Measurements from ENCODE around the gene ELP4.
A peak's percentile ranks its signal among the peaks of the same experiment; 100 is the strongest.
"Not testable (repeated sequence)": the region's sequence is repeated elsewhere in the genome, so short reads cannot be mapped to it uniquely, and the experiment has no call there.

Gene ELP4

DNA sequence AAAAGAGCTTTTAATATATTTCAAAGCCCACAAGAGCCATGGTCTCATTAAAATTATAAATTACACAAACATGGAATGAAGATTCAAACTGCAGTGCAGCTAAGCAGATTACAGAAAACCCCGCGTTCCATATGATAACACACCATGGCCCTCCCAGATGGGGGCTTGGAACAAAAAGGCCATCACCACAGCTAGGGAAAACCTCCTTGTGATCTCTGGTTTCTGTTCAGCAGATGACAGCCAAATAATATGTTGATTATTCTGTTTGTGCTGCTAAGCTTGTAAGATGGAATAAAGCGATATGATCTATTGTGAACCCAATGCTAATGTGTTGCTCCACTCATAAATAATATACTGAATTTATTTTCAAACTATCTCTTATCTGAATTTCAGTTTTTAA is 28.6 kb upstream of the ELP4 start:
- no peak for DNase-seq (ENCODE audit: low read depth, low spot score)
- no peak overlapping the region for H3K4me3 ChIP-seq (ENCODE audit: low read depth, low read length)
- in situ Hi-C loops (cut with HindIII; ENCODE audit: low sequenced_read_pairs) = no loop called here
- TF ChIP-seq, protein P1, sequence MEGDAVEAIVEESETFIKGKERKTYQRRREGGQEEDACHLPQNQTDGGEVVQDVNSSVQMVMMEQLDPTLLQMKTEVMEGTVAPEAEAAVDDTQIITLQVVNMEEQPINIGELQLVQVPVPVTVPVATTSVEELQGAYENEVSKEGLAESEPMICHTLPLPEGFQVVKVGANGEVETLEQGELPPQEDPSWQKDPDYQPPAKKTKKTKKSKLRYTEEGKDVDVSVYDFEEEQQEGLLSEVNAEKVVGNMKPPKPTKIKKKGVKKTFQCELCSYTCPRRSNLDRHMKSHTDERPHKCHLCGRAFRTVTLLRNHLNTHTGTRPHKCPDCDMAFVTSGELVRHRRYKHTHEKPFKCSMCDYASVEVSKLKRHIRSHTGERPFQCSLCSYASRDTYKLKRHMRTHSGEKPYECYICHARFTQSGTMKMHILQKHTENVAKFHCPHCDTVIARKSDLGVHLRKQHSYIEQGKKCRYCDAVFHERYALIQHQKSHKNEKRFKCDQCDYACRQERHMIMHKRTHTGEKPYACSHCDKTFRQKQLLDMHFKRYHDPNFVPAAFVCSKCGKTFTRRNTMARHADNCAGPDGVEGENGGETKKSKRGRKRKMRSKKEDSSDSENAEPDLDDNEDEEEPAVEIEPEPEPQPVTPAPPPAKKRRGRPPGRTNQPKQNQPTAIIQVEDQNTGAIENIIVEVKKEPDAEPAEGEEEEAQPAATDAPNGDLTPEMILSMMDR (IDR thresholded peaks at IDR 0.05; ENCODE audit: low read depth, low read length) = no peak

DNA sequence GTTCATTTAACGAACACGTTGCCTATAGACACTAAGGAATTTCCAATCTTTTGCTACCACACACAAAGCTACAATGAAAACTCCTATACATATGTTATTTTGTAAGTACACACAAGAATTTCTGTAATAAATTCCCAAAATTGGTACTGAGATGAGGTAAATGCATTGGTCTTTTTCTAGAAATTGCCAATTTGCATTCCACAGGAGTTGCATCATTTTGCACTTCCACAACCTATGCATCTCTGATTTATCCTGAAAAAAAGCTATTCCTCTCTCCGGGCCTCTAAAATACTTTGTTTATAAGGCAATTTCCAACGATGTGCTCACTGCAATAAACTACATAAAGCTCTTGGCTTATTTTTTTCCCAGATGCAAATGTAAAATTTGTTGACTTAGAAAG is 25.1 kb upstream of the ELP4 start:
- in situ Hi-C loops (cut with HindIII; ENCODE audit: low sequenced_read_pairs) = no loop called here
- H3K4me3 ChIP-seq (ENCODE audit: low read depth, low read length) = no peak overlapping the region
- DNase-seq (ENCODE audit: low read depth, low spot score) = no peak
- TF ChIP-seq, protein P1 (IDR thresholded peaks at IDR 0.05; ENCODE audit: low read depth, low read length) = no peak

DNA sequence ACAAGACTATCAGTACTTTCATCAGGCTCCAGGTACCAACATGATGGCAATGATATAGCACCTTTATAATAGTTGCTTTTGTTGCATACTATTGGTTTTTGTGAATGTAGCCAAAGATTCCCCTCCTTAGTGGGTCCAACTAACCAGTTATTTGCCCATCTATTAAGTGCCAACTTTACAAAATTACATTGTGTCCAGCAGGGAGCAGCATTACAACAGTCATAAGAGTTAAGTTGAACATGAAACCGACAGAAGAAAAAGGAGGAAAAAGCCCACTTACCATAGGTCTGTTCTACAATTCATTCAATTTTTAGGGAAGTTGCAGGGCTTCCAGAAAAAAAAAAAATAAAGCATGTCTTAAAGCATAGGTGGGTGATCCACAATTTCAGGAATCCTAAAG is 21.7 kb upstream of the ELP4 start:
- DNase-seq (ENCODE audit: low read depth, low spot score) = peak; percentile 76
- no peak overlapping the region for H3K4me3 ChIP-seq (ENCODE audit: low read depth, low read length)
- TF ChIP-seq, protein P1 (IDR thresholded peaks at IDR 0.05; ENCODE audit: low read depth, low read length) = peak; percentile 47
- in situ Hi-C loops (cut with HindIII; ENCODE audit: low sequenced_read_pairs) = no loop called here

DNA sequence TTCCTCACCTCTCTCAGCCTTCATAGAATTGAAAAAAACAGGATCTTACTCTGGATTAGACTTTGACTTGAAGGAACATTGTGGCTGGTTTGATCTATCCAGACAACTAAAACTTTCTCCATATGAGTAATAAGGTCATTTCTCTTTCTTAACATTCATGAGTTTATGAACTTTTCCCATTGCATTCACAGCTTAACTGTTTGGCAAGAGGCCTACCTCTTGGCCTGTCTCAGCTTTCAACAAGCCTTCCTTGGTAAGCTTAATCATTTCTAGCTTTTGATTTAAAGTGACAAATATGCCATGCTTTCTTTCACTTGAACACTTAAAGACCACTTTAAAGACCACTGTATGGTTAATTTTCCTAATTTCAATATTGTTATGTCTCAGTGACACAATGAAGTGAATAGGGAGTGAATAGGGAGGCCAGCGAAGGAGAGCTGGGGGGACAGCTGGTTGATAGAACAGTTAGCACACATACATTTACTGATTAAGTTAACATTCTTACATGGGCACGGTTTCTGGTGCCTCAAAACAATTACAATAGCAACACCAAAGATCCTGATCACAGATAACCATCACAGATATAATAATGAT is 17.1 kb upstream of the ELP4 start:
- TF ChIP-seq, protein P1 (IDR thresholded peaks at IDR 0.05; ENCODE audit: low read depth, low read length) = no peak
- peak; percentile 65 for DNase-seq (ENCODE audit: low read depth, low spot score)
- H3K4me3 ChIP-seq (ENCODE audit: low read depth, low read length) = no peak overlapping the region
- in situ Hi-C loops (cut with HindIII; ENCODE audit: low sequenced_read_pairs) = no loop called here

DNA sequence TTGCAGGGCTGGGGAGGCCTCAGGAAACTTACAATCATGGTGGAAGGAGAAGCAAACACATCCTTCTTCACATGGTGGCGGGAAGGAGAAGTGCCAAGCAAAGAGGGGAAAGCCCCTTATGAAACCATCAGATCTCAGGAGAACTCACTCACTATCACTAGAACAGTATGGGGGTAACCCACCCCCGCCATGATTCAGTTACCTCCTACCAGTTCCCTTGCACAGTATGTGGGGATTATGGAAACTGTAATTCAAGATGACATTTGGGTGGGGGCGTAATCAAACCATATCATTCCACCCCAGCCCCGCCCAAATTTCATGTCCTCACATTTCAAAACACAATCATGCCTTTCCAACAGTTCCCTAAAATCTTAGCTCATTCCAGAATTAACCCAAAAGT is 16.3 kb upstream of the ELP4 start:
- no peak for DNase-seq (ENCODE audit: low read depth, low spot score)
- in situ Hi-C loops (cut with HindIII; ENCODE audit: low sequenced_read_pairs) = no loop called here

DNA sequence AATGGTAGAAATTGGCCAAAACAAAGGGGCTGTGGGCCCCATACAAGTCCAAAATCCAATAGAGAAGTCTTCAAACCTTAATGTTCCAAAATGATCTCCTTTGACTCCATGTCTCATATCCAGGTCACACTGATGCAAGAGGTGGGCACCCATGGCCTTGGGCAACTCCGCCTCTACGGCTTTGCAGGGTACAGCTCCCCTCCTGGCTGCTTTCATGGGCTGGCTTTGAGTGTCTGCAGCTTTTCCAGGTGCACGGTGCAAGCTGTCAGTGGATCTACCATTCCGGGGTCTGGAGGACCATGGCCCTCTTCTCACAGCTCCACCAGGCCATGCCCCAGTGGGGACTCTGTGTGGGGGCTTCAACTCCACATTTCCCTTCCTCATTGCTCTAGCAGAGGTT is 15.8 kb upstream of the ELP4 start:
- DNase-seq (ENCODE audit: low read depth, low spot score); H3K4me3 ChIP-seq (ENCODE audit: low read depth, low read length); in situ Hi-C loops (cut with HindIII; ENCODE audit: low sequenced_read_pairs): not testable (repeated sequence)

More for the DNA sequence above, 16.3 kb upstream of the ELP4 start:
- TF ChIP-seq, protein P1 (IDR thresholded peaks at IDR 0.05; ENCODE audit: low read depth, low read length) = no peak
- no peak overlapping the region for H3K4me3 ChIP-seq (ENCODE audit: low read depth, low read length)

DNA sequence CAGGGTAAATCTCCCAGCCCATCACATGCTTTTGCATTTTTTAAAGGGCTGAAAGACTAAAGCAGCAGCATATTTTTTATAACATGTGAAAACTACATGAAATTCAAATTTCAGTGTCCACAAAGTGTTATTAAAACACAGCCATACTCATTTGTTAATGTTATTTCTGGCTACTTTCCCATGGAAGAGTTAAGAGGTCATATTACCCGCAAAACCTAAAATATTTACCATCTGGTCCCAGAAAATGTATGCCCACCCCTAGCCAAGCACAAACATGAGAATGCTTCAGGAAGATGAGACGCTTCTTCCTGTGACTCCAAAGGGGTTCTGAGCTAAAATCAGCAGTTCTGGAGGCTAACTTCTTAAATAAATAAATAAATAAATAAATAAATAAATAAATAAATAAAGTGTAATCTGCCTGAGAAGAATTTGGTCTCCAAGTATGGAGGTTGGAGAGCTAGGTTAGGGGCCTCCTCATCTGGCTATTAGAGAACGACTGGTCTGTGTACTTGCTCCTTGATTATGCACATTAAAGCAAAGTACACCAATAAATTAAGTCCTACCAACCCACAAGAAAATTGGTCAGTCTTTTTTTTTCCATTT is 9.9 kb upstream of the ELP4 start:
- H3K4me3 ChIP-seq (ENCODE audit: low read depth, low read length) = no peak overlapping the region
- TF ChIP-seq, protein P1 (IDR thresholded peaks at IDR 0.05; ENCODE audit: low read depth, low read length) = no peak
- in situ Hi-C loops (cut with HindIII; ENCODE audit: low sequenced_read_pairs) = no loop called here
- peak; percentile 49 for DNase-seq (ENCODE audit: low read depth, low spot score)
